Measurements from ENCODE around the gene PDE11A. TPM values are rescaled to one million over a fixed set of nuclear protein-coding genes. Genes with fewer than 3 reads are reported as not detected.

PDE11A gene
- total RNA-seq, 2 donors from 2014 or later, result 0.28 to 3.5 TPM

GRCh38 chr2:177579486-177580036 is 493.0 kb downstream of the PDE11A start:
- H3K9me3 ChIP-seq, result no peaks in the 10 kb centered on the region
- no peak overlapping the region for H3K27ac ChIP-seq
- no peaks in the 10 kb centered on the region for H3K4me1 ChIP-seq (ENCODE audit: control insufficient read depth in 1 of 2, low read depth in 2 of 2)
- no peak overlapping the region for H3K4me3 ChIP-seq
- no peaks in the 10 kb centered on the region for H3K27me3 ChIP-seq (replicated peaks; ENCODE audit: insufficient read depth)
- H3K36me3 ChIP-seq, result no peaks in the 10 kb centered on the region
- no peak for TF ChIP-seq CTCF (IDR thresholded peaks at IDR 0.05)
- no peak for ATAC-seq (ENCODE audit: insufficient number of reproducible peaks, low FRiP score, low read depth)
- no peak for DNase-seq (ENCODE audit: low spot score)

- DNase-seq (ENCODE audit: low spot score), result no peak
- no peak for TF ChIP-seq CTCF (IDR thresholded peaks at IDR 0.05)
- no peaks in the 10 kb centered on the region for H3K4me1 ChIP-seq (ENCODE audit: control insufficient read depth in 1 of 2, low read depth in 2 of 2)
- H3K27me3 ChIP-seq (replicated peaks; ENCODE audit: insufficient read depth), result no peaks in the 10 kb centered on the region
- H3K27ac ChIP-seq, result no peak overlapping the region
- H3K4me3 ChIP-seq, result no peak overlapping the region
- no peak for ATAC-seq (ENCODE audit: insufficient number of reproducible peaks, low FRiP score, low read depth)
- no peaks in the 10 kb centered on the region for H3K9me3 ChIP-seq
- no peaks in the 10 kb centered on the region for H3K36me3 ChIP-seq
Measured at GRCh38 chr2:177578454-177578853, 494.1 kb downstream of the PDE11A start.

GRCh38 chr2:177577075-177577474 is 495.5 kb downstream of the PDE11A start:
- TF ChIP-seq CTCF (IDR thresholded peaks at IDR 0.05), result no peak
- no peaks in the 10 kb centered on the region for H3K27me3 ChIP-seq (replicated peaks; ENCODE audit: insufficient read depth)
- DNase-seq (ENCODE audit: low spot score) (no peak), ATAC-seq (ENCODE audit: insufficient number of reproducible peaks, low FRiP score, low read depth) (no peak)
- H3K4me3 ChIP-seq, result no peak overlapping the region
- H3K27ac ChIP-seq, result no peak overlapping the region
- H3K4me1 ChIP-seq (ENCODE audit: control insufficient read depth in 1 of 2, low read depth in 2 of 2), result no peaks in the 10 kb centered on the region
- no peaks in the 10 kb centered on the region for H3K36me3 ChIP-seq
- no peaks in the 10 kb centered on the region for H3K9me3 ChIP-seq

GRCh38 chr2:177575358-177575757 is 497.2 kb downstream of the PDE11A start:
- H3K27me3 ChIP-seq (replicated peaks; ENCODE audit: insufficient read depth), result no peaks in the 10 kb centered on the region
- no peak overlapping the region for H3K4me3 ChIP-seq
- ATAC-seq (ENCODE audit: insufficient number of reproducible peaks, low FRiP score, low read depth) (no peak), DNase-seq (ENCODE audit: low spot score) (no peak)
- H3K4me1 ChIP-seq (ENCODE audit: control insufficient read depth in 1 of 2, low read depth in 2 of 2), result no peaks in the 10 kb centered on the region
- no peak overlapping the region for H3K27ac ChIP-seq
- H3K9me3 ChIP-seq, result no peaks in the 10 kb centered on the region
- no peaks in the 10 kb centered on the region for H3K36me3 ChIP-seq
- TF ChIP-seq CTCF (IDR thresholded peaks at IDR 0.05), result no peak

- Histone ChIP-seq H3K36me3 (no peaks in the 10 kb centered on the region), H3K9me3 (no peaks in the 10 kb centered on the region), H3K4me1 (ENCODE audit: control insufficient read depth in 1 of 2, low read depth in 2 of 2) (no peaks in the 10 kb centered on the region), H3K27ac (no peak overlapping the region), H3K27me3 (replicated peaks; ENCODE audit: insufficient read depth) (no peaks in the 10 kb centered on the region), H3K4me3 (no peak overlapping the region)
- ATAC-seq (ENCODE audit: insufficient number of reproducible peaks, low FRiP score, low read depth), result no peak
- no peak for TF ChIP-seq CTCF (IDR thresholded peaks at IDR 0.05)
- no peak for DNase-seq (ENCODE audit: low spot score)
Measured at GRCh38 chr2:177574356-177574755, 498.2 kb downstream of the PDE11A start.

Other genes with a start within 250 kb of the PDE11A start
- 10 to 100 TPM; 12.0 to 18.3 TPM for gene RBM45, start 39.7 kb upstream of the PDE11A start, total RNA-seq
- gene OSBPL6, start 121.7 kb upstream of the PDE11A start, total RNA-seq, result 1 to 10 TPM in 1 of 2 donors, under 1 TPM in 1; 0.95 to 4.6 TPM

All from thoracic aorta (tissue), 2 donors.